GM23338 (cell line): ENCODE results near the gene PDE4B. TPM values are rescaled to one million over a fixed set of nuclear protein-coding genes. Genes with fewer than 3 reads are reported as not detected.

Experiments
- ATAC-seq: fragments of 200-7000 bp; cut with Tn5 transposase; 3 replicates; pipeline ENCODE4 v1.9.1; 2020
- DNase-seq: peaks from one replicate; pipeline ENCODE4 v3.0.0-alpha.2; 2015; ENCODE audit warnings: low spot score
- H2AFZ ChIP-seq: fragments of 200-600 bp; sonication (generic); 2 replicates; pipeline ENCODE4 v1.8.0; 2016; ENCODE audit warnings: antibody characterized with exemption, mild to moderate bottlenecking, moderate library complexity
- H3F3A ChIP-seq: fragments of 200-600 bp; sonication (generic); replicated peaks from 2 replicates; pipeline ENCODE4 v1.8.0; 2017; ENCODE audit warnings: antibody characterized with exemption, mixed run types, low read depth
- H3K27ac ChIP-seq: fragments of 200-600 bp; sonication (generic); 2 replicates; pipeline ENCODE4 v1.6.1; 2016; ENCODE audit warnings: low read depth
- H3K27me3 ChIP-seq: fragments of 200-600 bp; sonication (generic); 2 replicates; pipeline ENCODE4 v1.8.0; 2016; ENCODE audit warnings: mild to moderate bottlenecking, mixed run types, moderate library complexity; ENCODE audit not compliant: insufficient read depth
- H3K36me3 ChIP-seq: fragments of 200-600 bp; sonication (generic); 2 replicates; pipeline ENCODE4 v1.8.0; 2016; ENCODE audit warnings: mild to moderate bottlenecking; ENCODE audit not compliant: insufficient read depth
- H3K4me1 ChIP-seq: fragments of 200-600 bp; sonication (generic); 2 replicates; pipeline ENCODE4 v1.8.0; 2016; ENCODE audit warnings: mild to moderate bottlenecking, moderate library complexity; ENCODE audit not compliant: insufficient read depth
- H3K4me2 ChIP-seq: fragments of 200-600 bp; sonication (generic); 2 replicates; pipeline ENCODE4 v1.7.1; 2017; ENCODE audit warnings: mixed run types
- H3K4me3 ChIP-seq: fragments of 200-600 bp; sonication (generic); 2 replicates; pipeline ENCODE4 v1.6.1; 2016; ENCODE audit warnings: mixed run types
- H3K79me2 ChIP-seq: fragments of 200-600 bp; sonication (generic); replicated peaks from 2 replicates; pipeline ENCODE4 v1.8.0; 2017; ENCODE audit warnings: mild to moderate bottlenecking; ENCODE audit not compliant: insufficient read depth
- H3K9me2 ChIP-seq: fragments of 200-600 bp; sonication (generic); 2 replicates; pipeline ENCODE4 v1.8.0; 2017; ENCODE audit not compliant: insufficient read depth
- H4K20me1 ChIP-seq: fragments of 200-600 bp; sonication (generic); replicated peaks from 2 replicates; pipeline ENCODE4 v1.8.0; 2017; ENCODE audit warnings: mild to moderate bottlenecking; ENCODE audit not compliant: insufficient read depth
- H3K27ac Mint-ChIP-seq: 2 replicates; pipeline ENCODE4 v1.8.0; 2020; ENCODE audit warnings: inconsistent platforms, mild to moderate bottlenecking, moderate library complexity, mixed read lengths
- H3K27me3 Mint-ChIP-seq: 3 replicates; pipeline ENCODE4 v1.8.0; 2022; ENCODE audit warnings: low read depth, mild to moderate bottlenecking, moderate library complexity, mixed read lengths, inconsistent platforms; ENCODE audit not compliant: insufficient read depth, poor library complexity
- H3K36me3 Mint-ChIP-seq: 3 replicates; pipeline ENCODE4 v1.8.0; 2021; ENCODE audit warnings: low read depth, mild to moderate bottlenecking, inconsistent platforms, moderate library complexity, mixed read lengths
- H3K4me1 Mint-ChIP-seq: 3 replicates; pipeline ENCODE4 v1.8.0; 2020; ENCODE audit warnings: mild to moderate bottlenecking, inconsistent platforms, mixed read lengths
- H3K4me3 Mint-ChIP-seq: 3 replicates; pipeline ENCODE4 v1.8.0; 2021; ENCODE audit warnings: moderate library complexity, mild to moderate bottlenecking, inconsistent platforms, mixed read lengths
- H3K9me3 Mint-ChIP-seq: 3 replicates; pipeline ENCODE4 v1.8.0; 2020; ENCODE audit warnings: moderate library complexity, mild to moderate bottlenecking, inconsistent platforms, mixed read lengths
- CREB1 ChIP-seq: fragments of 250-450 bp; sonication (Bioruptor Pico); IDR thresholded peaks from 2 replicates; pipeline ENCODE4 v1.5.0; 2020; ENCODE audit warnings: low read depth, mild to moderate bottlenecking, moderate library complexity
- CTCF ChIP-seq, 2 experiments: fragments of 200-600 bp in 1 of 2; sonication (generic) in 1 of 2; conservative IDR thresholded peaks; 2 replicates each; pipeline versions ENCODE4 v1.5.1 to v1.6.1; 2016 to 2017; ENCODE audit warnings: antibody characterized with exemption in 2 of 2, low read depth in 2 of 2, mild to moderate bottlenecking in 2 of 2, moderate library complexity in 1 of 2
- ETS1 ChIP-seq: IDR thresholded peaks from 2 replicates; pipeline ENCODE4 v1.6.1; 2016; ENCODE audit warnings: antibody characterized with exemption
- EZH2 ChIP-seq: fragments of 200-600 bp; sonication (generic); IDR thresholded peaks from one replicate; pipeline ENCODE4 v1.8.0; 2017; ENCODE audit warnings: antibody characterized with exemption, mild to moderate bottlenecking, low read depth; ENCODE audit not compliant: unreplicated experiment
- EZH2phosphoT487 ChIP-seq: fragments of 200-600 bp; sonication (generic); IDR thresholded peaks from one replicate; pipeline ENCODE4 v1.8.1; 2018; ENCODE audit warnings: antibody characterized with exemption; ENCODE audit not compliant: unreplicated experiment
- JUNB ChIP-seq: IDR thresholded peaks from one replicate; pipeline ENCODE4 v1.6.1; 2016; ENCODE audit warnings: antibody characterized with exemption; ENCODE audit not compliant: unreplicated experiment
- NANOG ChIP-seq: IDR thresholded peaks from 2 replicates; pipeline ENCODE4 v1.6.1; 2016; ENCODE audit warnings: antibody characterized with exemption, borderline replicate concordance
- POLR2AphosphoS5 ChIP-seq: IDR thresholded peaks from 2 replicates; pipeline ENCODE4 v1.6.1; 2016; ENCODE audit warnings: antibody characterized with exemption, low read depth
- REST ChIP-seq: IDR thresholded peaks from one replicate; pipeline ENCODE4 v1.6.1; 2018; ENCODE audit warnings: antibody characterized with exemption; ENCODE audit not compliant: unreplicated experiment
- STAT1 ChIP-seq: IDR thresholded peaks from one replicate; pipeline ENCODE4 v1.6.1; 2016; ENCODE audit warnings: antibody characterized with exemption; ENCODE audit not compliant: unreplicated experiment
- ZNF114 ChIP-seq: fragments of 250-450 bp; sonication (Bioruptor Pico); IDR thresholded peaks from 2 replicates; pipeline ENCODE4 v1.5.0; 2020; ENCODE audit warnings: mild to moderate bottlenecking, moderate library complexity
- ZNF331 ChIP-seq: fragments of 250-450 bp; sonication (Bioruptor Pico); IDR thresholded peaks from 2 replicates; pipeline ENCODE4 v1.5.0; 2020; ENCODE audit warnings: low read depth, mild to moderate bottlenecking, moderate library complexity
- ZNF462 ChIP-seq: fragments of 250-450 bp; sonication (Bioruptor Pico); IDR thresholded peaks from 2 replicates; pipeline ENCODE4 v1.5.0; 2020; ENCODE audit warnings: mild to moderate bottlenecking, moderate library complexity
- polyA plus RNA-seq: library from polyadenylated mRNA; unstranded; fragments of >200 nt; fragmentation: Nextera tagmentation; extraction: Ambion mirVana; gene quantifications from 2 replicates; pipeline ENCODE4 v1.2.1, GENCODE V29; 2016
- total RNA-seq: library from RNA; depleted of rRNA; stranded (reverse); fragments of >200 nt; shearing (Covaris generic); gene quantifications from 2 replicates; pipeline ENCODE4 v1.2.3, GENCODE V29; 2014

PDE4B gene
- total and polyA plus RNA-seq, 2 experiments from 2014 or later = 14.0 to 25.6 TPM

GRCh38 chr1:66220477-66220876 is 427.8 kb downstream of the PDE4B start (continued):
- TF ChIP-seq REST (no peak), ZNF331 (no peak), POLR2AphosphoS5 (no peak), NANOG (no peak), ZNF114 (CRISPR knock-in tag) (no peak), CREB1 (no peak), EZH2 (no peak), EZH2phosphoT487 (no peak)

- ATAC-seq (no peak), DNase-seq (no peak)
- no peak overlapping the region for H3K27ac ChIP-seq
- H3K4me2 ChIP-seq = no peak overlapping the region
- H3K27me3 Mint-ChIP-seq = no peaks in the 10 kb centered on the region
- H3K27me3 ChIP-seq = no peaks in the 10 kb centered on the region
- H3K79me2 ChIP-seq = no peaks in the 10 kb centered on the region
- no peaks in the 10 kb centered on the region for H4K20me1 ChIP-seq
- H3K9me2 ChIP-seq = no peaks in the 10 kb centered on the region
- H3K4me1 ChIP-seq = no peaks in the 10 kb centered on the region
- no peaks in the 10 kb centered on the region for H3K36me3 Mint-ChIP-seq
- H3K36me3 ChIP-seq = no peaks in the 10 kb centered on the region
- no peak overlapping the region for H3K27ac Mint-ChIP-seq
- no peak overlapping the region for H2AFZ ChIP-seq
- H3K9me3 Mint-ChIP-seq = no peaks in the 10 kb centered on the region
- H3K4me3 ChIP-seq = no peak overlapping the region
- no peak overlapping the region for H3K4me3 Mint-ChIP-seq
- H3K4me1 Mint-ChIP-seq = no peaks in the 10 kb centered on the region
- no peaks in the 10 kb centered on the region for H3F3A ChIP-seq
- TF ChIP-seq CTCF (conservative IDR thresholded peaks at IDR 0.05; ENCODE audit: low read depth in 2 of 2) = no peak
- no peak for TF ChIP-seq JUNB
- no peak for TF ChIP-seq ZNF462 (CRISPR knock-in tag)
- no peak for TF ChIP-seq STAT1
- TF ChIP-seq EZH2phosphoT487 = no peak
- no peak for TF ChIP-seq ZNF114 (CRISPR knock-in tag)
- TF ChIP-seq ETS1 = no peak
- TF ChIP-seq POLR2AphosphoS5 = no peak
- TF ChIP-seq NANOG = no peak
- TF ChIP-seq CREB1 = no peak
Measured at GRCh38 chr1:66223681-66224080, 431.0 kb downstream of the PDE4B start.
